Type B pancreatic cell (in vitro differentiated cells): ENCODE results near the gene PLD5. TPM values are rescaled to one million over a fixed set of nuclear protein-coding genes. Genes with fewer than 3 reads are reported as not detected.
"Not testable (repeated sequence)": the region's sequence is repeated elsewhere in the genome, so short reads cannot be mapped to it uniquely, and the experiment has no call there.

Source experiments
- DNase-seq: peaks from one replicate; pipeline ENCODE4 v3.0.0; 2021; ENCODE audit warnings: mixed read lengths; ENCODE audit not compliant: unreplicated experiment; ENCODE audit errors: extremely low spot score
- H3K27ac Mint-ChIP-seq: 2 replicates; pipeline ENCODE4 v1.8.0; 2021; ENCODE audit warnings: mild to moderate bottlenecking, mixed read lengths
- H3K27me3 Mint-ChIP-seq: 2 replicates; pipeline ENCODE4 v1.8.0; 2021; ENCODE audit warnings: mixed read lengths
- H3K36me3 Mint-ChIP-seq: 2 replicates; pipeline ENCODE4 v1.8.0; 2021; ENCODE audit warnings: mixed read lengths
- H3K4me1 Mint-ChIP-seq: one replicate; pipeline ENCODE4 v1.8.0; 2021; ENCODE audit warnings: mixed read lengths; ENCODE audit not compliant: unreplicated experiment
- H3K4me3 Mint-ChIP-seq: 2 replicates; pipeline ENCODE4 v1.8.0; 2021; ENCODE audit warnings: mild to moderate bottlenecking, mixed read lengths
- H3K9me3 Mint-ChIP-seq: 2 replicates; pipeline ENCODE4 v1.8.0; 2021; ENCODE audit warnings: mixed read lengths
- total RNA-seq: library from RNA; stranded (reverse); gene quantifications from 2 replicates; pipeline ENCODE4 v1.2.1, GENCODE V29; 2021; ENCODE audit warnings: low replicate concordance
- TF ChIP-seq, protein P1 (sequence below): fragments of 200-600 bp; sonication (generic); conservative IDR thresholded peaks from 2 replicates; pipeline ENCODE4 v1.5.0; 2021; ENCODE audit warnings: antibody characterized with exemption, mild to moderate bottlenecking

The PLD5 gene
- total RNA-seq, 1 donor from 2014 or later: 2.6 TPM

- TF ChIP-seq, protein P1, sequence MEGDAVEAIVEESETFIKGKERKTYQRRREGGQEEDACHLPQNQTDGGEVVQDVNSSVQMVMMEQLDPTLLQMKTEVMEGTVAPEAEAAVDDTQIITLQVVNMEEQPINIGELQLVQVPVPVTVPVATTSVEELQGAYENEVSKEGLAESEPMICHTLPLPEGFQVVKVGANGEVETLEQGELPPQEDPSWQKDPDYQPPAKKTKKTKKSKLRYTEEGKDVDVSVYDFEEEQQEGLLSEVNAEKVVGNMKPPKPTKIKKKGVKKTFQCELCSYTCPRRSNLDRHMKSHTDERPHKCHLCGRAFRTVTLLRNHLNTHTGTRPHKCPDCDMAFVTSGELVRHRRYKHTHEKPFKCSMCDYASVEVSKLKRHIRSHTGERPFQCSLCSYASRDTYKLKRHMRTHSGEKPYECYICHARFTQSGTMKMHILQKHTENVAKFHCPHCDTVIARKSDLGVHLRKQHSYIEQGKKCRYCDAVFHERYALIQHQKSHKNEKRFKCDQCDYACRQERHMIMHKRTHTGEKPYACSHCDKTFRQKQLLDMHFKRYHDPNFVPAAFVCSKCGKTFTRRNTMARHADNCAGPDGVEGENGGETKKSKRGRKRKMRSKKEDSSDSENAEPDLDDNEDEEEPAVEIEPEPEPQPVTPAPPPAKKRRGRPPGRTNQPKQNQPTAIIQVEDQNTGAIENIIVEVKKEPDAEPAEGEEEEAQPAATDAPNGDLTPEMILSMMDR: no peak
- H3K4me1 Mint-ChIP-seq: peaks cover 8% of the 10 kb centered on the region
Observed at GRCh38 chr1:242132121-242132817, 392.2 kb downstream of the PLD5 start.

GRCh38 chr1:242128951-242129502 is 395.5 kb downstream of the PLD5 start:
- H3K27me3 Mint-ChIP-seq: peaks cover 2% of the 10 kb centered on the region
- TF ChIP-seq, protein P1: peak; percentile 53
- no peaks in the 10 kb centered on the region for H3K36me3 Mint-ChIP-seq
- H3K27ac Mint-ChIP-seq: no peak overlapping the region
- peaks cover 8% of the 10 kb centered on the region for H3K4me1 Mint-ChIP-seq
- no peak for DNase-seq
- peaks cover 12% of the 10 kb centered on the region for H3K9me3 Mint-ChIP-seq
- H3K4me3 Mint-ChIP-seq: no peak overlapping the region

More at GRCh38 chr1:242132121-242132817, 392.2 kb downstream of the PLD5 start:
- no peaks in the 10 kb centered on the region for H3K27me3 Mint-ChIP-seq
- H3K9me3 Mint-ChIP-seq: peaks cover 12% of the 10 kb centered on the region
- no peaks in the 10 kb centered on the region for H3K36me3 Mint-ChIP-seq
- H3K27ac Mint-ChIP-seq: no peak overlapping the region
- no peak for DNase-seq
- H3K4me3 Mint-ChIP-seq: no peak overlapping the region

GRCh38 chr1:242120432-242120831 is 404.1 kb downstream of the PLD5 start:
- H3K36me3 Mint-ChIP-seq: no peaks in the 10 kb centered on the region
- DNase-seq: no peak

DNA sequence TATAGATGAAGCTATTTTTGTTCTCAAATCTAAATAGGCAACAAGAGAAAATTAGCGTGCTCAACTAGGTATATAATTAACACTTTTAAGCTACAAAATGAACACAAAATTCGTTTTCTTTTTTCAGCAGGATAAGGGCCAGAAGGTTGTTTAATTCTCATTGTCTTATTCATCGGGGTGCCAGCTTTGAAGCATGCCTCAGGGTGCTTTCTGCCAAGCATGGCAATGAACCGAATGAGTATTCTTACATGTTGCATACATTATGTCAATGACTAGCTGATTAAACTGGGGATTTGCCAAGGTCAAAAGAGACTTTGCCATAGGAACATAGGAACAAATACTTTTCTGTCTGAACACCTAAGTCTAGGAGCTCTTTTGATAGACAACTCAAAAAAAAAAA is 423.6 kb downstream of the PLD5 start:
- no peak for DNase-seq
- Mint-ChIP-seq H3K27ac (no peak overlapping the region), H3K9me3 (no peaks in the 10 kb centered on the region), H3K4me3 (no peak overlapping the region), H3K27me3 (no peaks in the 10 kb centered on the region), H3K36me3 (no peaks in the 10 kb centered on the region), H3K4me1 (no peaks in the 10 kb centered on the region)
- TF ChIP-seq, protein P1: no peak

More at GRCh38 chr1:242120432-242120831, 404.1 kb downstream of the PLD5 start:
- TF ChIP-seq, protein P1: no peak
- Mint-ChIP-seq H3K4me3 (no peak overlapping the region), H3K27ac (no peak overlapping the region), H3K27me3 (no peaks in the 10 kb centered on the region), H3K9me3 (no peaks in the 10 kb centered on the region), H3K4me1 (no peaks in the 10 kb centered on the region)

DNA sequence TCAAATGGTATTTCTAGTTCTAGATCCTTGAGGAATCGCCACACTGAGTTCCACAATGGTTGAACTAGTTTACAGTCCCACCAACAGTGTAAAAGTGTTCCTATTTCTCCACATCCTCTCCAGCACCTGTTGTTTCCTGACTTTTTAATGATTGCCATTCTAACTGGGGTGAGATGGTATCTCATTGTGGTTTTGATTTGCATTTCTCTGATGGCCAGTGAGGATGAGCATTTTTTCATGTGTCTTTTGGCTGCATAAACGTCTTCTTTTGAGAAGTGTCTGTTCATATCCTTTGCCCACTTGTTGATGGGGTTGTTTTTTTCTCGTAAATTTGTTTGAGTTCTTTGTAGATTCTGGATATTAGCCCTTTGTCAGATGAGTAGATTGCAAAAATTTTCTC is 427.2 kb downstream of the PLD5 start:
- not testable (repeated sequence) for H3K36me3 Mint-ChIP-seq, H3K27me3 Mint-ChIP-seq, DNase-seq, H3K9me3 Mint-ChIP-seq, H3K4me3 Mint-ChIP-seq, H3K4me1 Mint-ChIP-seq, H3K27ac Mint-ChIP-seq

DNA sequence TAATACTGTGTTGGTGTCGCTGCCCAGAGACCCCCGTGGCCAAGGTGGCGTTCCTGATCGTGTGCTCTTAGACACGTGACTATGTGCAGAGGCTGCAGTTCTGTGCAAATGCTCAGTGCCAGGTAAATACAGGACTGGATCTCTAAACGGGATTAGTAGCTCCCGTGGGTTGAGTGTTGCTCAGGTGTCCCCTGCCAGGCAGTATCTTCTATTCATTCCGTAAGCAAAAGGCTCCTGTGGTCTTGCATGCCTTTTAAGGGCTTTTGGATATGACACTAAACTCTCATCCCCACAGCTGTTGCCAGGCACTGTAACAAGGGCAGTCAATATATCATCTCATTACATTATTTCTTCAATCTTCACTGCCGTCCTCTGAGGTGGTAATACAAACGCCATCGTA is 431.4 kb downstream of the PLD5 start:
- TF ChIP-seq, protein P1: no peak
- H3K9me3 Mint-ChIP-seq: no peaks in the 10 kb centered on the region
- H3K36me3 Mint-ChIP-seq: no peaks in the 10 kb centered on the region
- H3K4me1 Mint-ChIP-seq: no peaks in the 10 kb centered on the region
- no peak overlapping the region for H3K4me3 Mint-ChIP-seq
- DNase-seq: no peak
- H3K27me3 Mint-ChIP-seq: no peaks in the 10 kb centered on the region
- H3K27ac Mint-ChIP-seq: no peak overlapping the region
